Keratinocyte (primary cell): ENCODE data around the gene LUC7L3. TPM values are rescaled to one million over a fixed set of nuclear protein-coding genes. Genes with fewer than 3 reads are reported as not detected.

Experiments used
- DNase-seq: peaks from one replicate; pipeline ENCODE4 v3.0.0-alpha.2; 2011; ENCODE audit warnings: low read depth, missing footprints, low spot score
- FAIRE-seq: peaks from 2 replicates; lab custom pipeline; 2011; peaks lifted over from hg19 to GRCh38; lab: Jason Lieb, UNC
- H2AFZ ChIP-seq: 2 replicates; pipeline ENCODE4 v1.6.0; 2012; ENCODE audit warnings: low read length, control low read depth, inconsistent platforms; ENCODE audit not compliant: control insufficient read depth
- H3K27ac ChIP-seq: 2 replicates; pipeline ENCODE4 v1.5.1; 2011; ENCODE audit warnings: low read length; ENCODE audit not compliant: control insufficient read depth, insufficient read depth
- H3K27me3 ChIP-seq: 3 replicates; pipeline ENCODE4 v1.6.0; 2011; ENCODE audit warnings: low read length; ENCODE audit not compliant: control insufficient read depth, insufficient read depth; ENCODE audit errors: extremely low read depth
- H3K36me3 ChIP-seq, 2 experiments: 2 replicates in 1 of 2; 3 replicates in 1 of 2; pipeline ENCODE4 v1.5.1; 2011; ENCODE audit warnings: low read length in 2 of 2, mild to moderate bottlenecking in 1 of 2; ENCODE audit not compliant: control insufficient read depth in 2 of 2, insufficient read depth in 2 of 2; ENCODE audit errors: extremely low read depth in 1 of 2
- H3K4me1 ChIP-seq: 3 replicates; pipeline ENCODE4 v1.5.1; 2011; ENCODE audit warnings: low read length; ENCODE audit not compliant: control insufficient read depth, insufficient read depth; ENCODE audit errors: extremely low read depth
- H3K4me2 ChIP-seq: 3 replicates; pipeline ENCODE4 v1.6.0; 2011; ENCODE audit warnings: low read depth, low read length; ENCODE audit not compliant: control insufficient read depth, insufficient read depth; ENCODE audit errors: extremely low read depth
- H3K4me3 ChIP-seq, 3 experiments: fragments of 200-600 bp in 1 of 3; sonication (generic) in 1 of 3; 2 replicates in 2 of 3; 3 replicates in 1 of 3; pipeline ENCODE4 v1.5.1; 2011 to 2016; ENCODE audit warnings: low read length in 3 of 3, mild to moderate bottlenecking in 3 of 3, control low read depth in 2 of 3, inconsistent platforms in 1 of 3, low read depth in 1 of 3, mixed read lengths in 1 of 3, mixed run types in 1 of 3, moderate library complexity in 1 of 3; ENCODE audit not compliant: control insufficient read depth in 2 of 3, insufficient read depth in 2 of 3; ENCODE audit errors: extremely low read depth in 1 of 3
- H3K79me2 ChIP-seq: 2 replicates; pipeline ENCODE4 v1.6.0; 2012; ENCODE audit warnings: low read length; ENCODE audit not compliant: control insufficient read depth, insufficient read depth
- H3K9ac ChIP-seq: 3 replicates; pipeline ENCODE4 v1.6.0; 2011; ENCODE audit warnings: low read length; ENCODE audit not compliant: control insufficient read depth, insufficient read depth; ENCODE audit errors: extremely low read depth
- H3K9me1 ChIP-seq: 3 replicates; pipeline ENCODE4 v1.6.0; 2011; ENCODE audit warnings: low read length; ENCODE audit not compliant: control insufficient read depth, insufficient read depth; ENCODE audit errors: extremely low read depth
- H3K9me3 ChIP-seq: 2 replicates; pipeline ENCODE4 v1.5.1; 2012; ENCODE audit warnings: low read depth, low read length; ENCODE audit not compliant: control insufficient read depth
- H4K20me1 ChIP-seq: 3 replicates; pipeline ENCODE4 v1.6.0; 2011; ENCODE audit warnings: low read length; ENCODE audit not compliant: control insufficient read depth, insufficient read depth; ENCODE audit errors: extremely low read depth
- EZH2 ChIP-seq: IDR thresholded peaks from one replicate; pipeline ENCODE4 v1.6.1; 2012; ENCODE audit warnings: inconsistent platforms, mild to moderate bottlenecking, low read length, moderate library complexity
- dilution Hi-C: fragments of 300-500 bp; cut with MboI; formaldehyde crosslinking; loops from one replicate; pipeline ENCODE4 v1.7.0; 2020; ENCODE audit warnings: low sequenced_read_pairs; ENCODE audit not compliant: extremely low pct_ligation_motif_present
- polyA plus RNA-seq, 5 experiments: library from polyadenylated mRNA; depleted of rRNA in 3 of 5; stranded (reverse) in 3 of 5; stranded (forward) in 1 of 5; unstranded in 1 of 5; fragments of >200 nt; gene quantifications; 1 replicate in 1 of 5; 2 replicates in 3 of 5; 3 replicates in 1 of 5; pipeline versions ENCODE4 v1.2.1 to v1.2.3, GENCODE V29; 2011 to 2012; ENCODE audit warnings: missing spikeins in 2 of 5, low read depth in 1 of 5, low replicate concordance in 1 of 5
- TF ChIP-seq, protein P1 (sequence below), 3 experiments: IDR thresholded peaks in 1 of 3; conservative IDR thresholded peaks in 1 of 3; optimal IDR thresholded peaks in 1 of 3; 2 replicates in 2 of 3; 3 replicates in 1 of 3; pipeline versions ENCODE3 to v1.5.1; 2011; ENCODE audit warnings: low read length in 3 of 3, mild to moderate bottlenecking in 3 of 3, moderate library complexity in 2 of 3, control low read depth in 1 of 3, inconsistent platforms in 1 of 3; ENCODE audit not compliant: insufficient read depth in 2 of 3; ENCODE audit errors: extremely low read depth in 1 of 3

The LUC7L3 gene
- polyA plus RNA-seq, 1 donor (not counting 4 experiments of a cell fraction or from before 2014, with no cell fraction given): 92.4 TPM

DNA sequence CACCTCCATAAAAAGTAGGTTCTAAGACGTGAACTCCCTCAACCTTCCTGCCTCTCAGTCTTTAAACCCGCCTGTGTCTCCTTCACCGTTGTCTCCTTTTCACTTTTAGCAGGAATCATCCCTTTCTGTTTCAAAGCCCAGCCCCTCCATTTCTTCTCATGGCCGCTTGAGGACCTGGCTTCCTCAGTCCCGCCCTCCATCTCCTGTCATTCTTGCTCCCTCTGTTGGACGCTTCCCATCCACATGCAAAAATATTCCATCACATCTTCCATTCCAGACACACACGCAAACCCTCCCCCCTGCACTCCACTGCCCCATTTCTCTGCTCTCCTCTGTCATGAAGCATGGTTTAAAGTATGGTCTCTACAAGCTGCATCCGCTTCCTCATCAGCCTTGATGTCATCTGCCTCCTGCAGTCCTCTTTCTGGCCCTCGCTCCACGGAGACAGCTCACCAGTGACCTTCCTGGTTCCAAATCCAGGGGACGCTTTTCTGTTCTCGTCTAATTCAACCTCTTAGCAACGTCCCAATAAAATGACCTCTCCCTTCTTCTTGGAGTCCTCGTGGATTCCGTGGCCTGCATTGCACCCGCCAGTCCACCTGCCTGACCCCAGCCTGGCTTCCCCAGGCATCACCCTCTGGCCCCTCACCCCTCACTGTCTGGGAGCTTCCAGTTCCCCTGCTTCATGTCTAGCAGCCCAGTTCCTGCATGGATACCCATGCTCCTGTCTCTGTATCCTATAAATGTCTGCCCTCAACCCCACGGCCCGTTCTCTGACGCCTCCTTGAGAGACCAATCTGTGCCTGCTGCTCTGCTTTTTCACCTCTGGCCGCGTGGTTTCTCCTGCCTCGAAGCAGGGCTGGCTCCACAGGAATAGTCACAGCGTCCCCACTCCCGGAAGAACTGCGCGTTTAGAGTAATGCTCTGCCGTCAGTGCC lies 37.9 kb upstream of the LUC7L3 start:
- Histone ChIP-seq H3K27me3 (no peaks in the 10 kb centered on the region), H3K9ac (no peak overlapping the region), H3K9me3 (no peaks in the 10 kb centered on the region), H3K79me2 (no peaks in the 10 kb centered on the region), H2AFZ (no peak overlapping the region), H4K20me1 (no peaks in the 10 kb centered on the region), H3K4me2 (no peak overlapping the region), H3K36me3 (peaks cover 10 to 28% of the 10 kb centered on the region in 2 experiments), H3K9me1 (no peaks in the 10 kb centered on the region), H3K4me1 (peaks cover 7% of the 10 kb centered on the region), H3K27ac (no peak overlapping the region), H3K4me3 (no peak overlapping the region)
- DNase-seq (no peak), FAIRE-seq (peak; percentile 51)
- dilution Hi-C loops: no loop called here
- TF ChIP-seq EZH2: no peak
- TF ChIP-seq, protein P1, sequence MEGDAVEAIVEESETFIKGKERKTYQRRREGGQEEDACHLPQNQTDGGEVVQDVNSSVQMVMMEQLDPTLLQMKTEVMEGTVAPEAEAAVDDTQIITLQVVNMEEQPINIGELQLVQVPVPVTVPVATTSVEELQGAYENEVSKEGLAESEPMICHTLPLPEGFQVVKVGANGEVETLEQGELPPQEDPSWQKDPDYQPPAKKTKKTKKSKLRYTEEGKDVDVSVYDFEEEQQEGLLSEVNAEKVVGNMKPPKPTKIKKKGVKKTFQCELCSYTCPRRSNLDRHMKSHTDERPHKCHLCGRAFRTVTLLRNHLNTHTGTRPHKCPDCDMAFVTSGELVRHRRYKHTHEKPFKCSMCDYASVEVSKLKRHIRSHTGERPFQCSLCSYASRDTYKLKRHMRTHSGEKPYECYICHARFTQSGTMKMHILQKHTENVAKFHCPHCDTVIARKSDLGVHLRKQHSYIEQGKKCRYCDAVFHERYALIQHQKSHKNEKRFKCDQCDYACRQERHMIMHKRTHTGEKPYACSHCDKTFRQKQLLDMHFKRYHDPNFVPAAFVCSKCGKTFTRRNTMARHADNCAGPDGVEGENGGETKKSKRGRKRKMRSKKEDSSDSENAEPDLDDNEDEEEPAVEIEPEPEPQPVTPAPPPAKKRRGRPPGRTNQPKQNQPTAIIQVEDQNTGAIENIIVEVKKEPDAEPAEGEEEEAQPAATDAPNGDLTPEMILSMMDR (optimal IDR thresholded peaks at IDR 0.05 in 1 of 3, IDR thresholded peaks at IDR 0.05 in 1 of 3, conservative IDR thresholded peaks at IDR 0.05 in 1 of 3; ENCODE audit: extremely low read depth in 1 of 3, insufficient read depth in 2 of 3, low read length in 3 of 3): peak; percentile 62 to 83 (median 69)

DNA sequence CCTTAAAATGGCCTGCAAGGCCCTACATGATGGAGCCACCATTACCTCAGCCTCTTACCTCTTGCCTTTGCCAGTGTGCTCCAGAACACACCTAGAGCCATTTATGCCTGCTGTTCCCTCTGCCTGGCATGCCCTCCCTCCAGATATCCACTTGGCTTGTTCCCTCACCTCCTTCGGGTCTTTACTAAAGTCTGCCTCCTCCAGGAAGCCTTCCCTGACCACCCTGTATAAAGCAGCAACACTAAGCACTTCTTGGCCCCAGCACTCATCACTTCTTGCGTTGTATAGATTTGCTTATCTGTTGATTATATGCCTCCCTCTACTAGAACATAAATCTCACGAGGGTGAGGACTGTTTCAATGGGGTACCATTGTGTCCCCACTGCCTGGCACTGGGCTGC lies 37.0 kb upstream of the LUC7L3 start:
- dilution Hi-C loops: no loop called here
- Histone ChIP-seq H3K9me1 (no peaks in the 10 kb centered on the region), H3K4me2 (no peak overlapping the region), H3K4me1 (peaks cover 13% of the 10 kb centered on the region), H3K27ac (no peak overlapping the region), H3K9me3 (no peaks in the 10 kb centered on the region), H3K9ac (no peak overlapping the region), H4K20me1 (no peaks in the 10 kb centered on the region), H3K79me2 (no peaks in the 10 kb centered on the region), H3K36me3 (peaks cover 9 to 23% of the 10 kb centered on the region in 2 experiments), H2AFZ (no peak overlapping the region), H3K4me3 (no peak overlapping the region), H3K27me3 (no peaks in the 10 kb centered on the region)
- no peak for TF ChIP-seq EZH2
- TF ChIP-seq, protein P1 (optimal IDR thresholded peaks at IDR 0.05 in 1 of 3, IDR thresholded peaks at IDR 0.05 in 1 of 3, conservative IDR thresholded peaks at IDR 0.05 in 1 of 3; ENCODE audit: extremely low read depth in 1 of 3, insufficient read depth in 2 of 3, low read length in 3 of 3): no peak
- no peak for FAIRE-seq
- no peak for DNase-seq
